OCI-LY7 (cell line): ENCODE measurements around the gene NAT9.

ENCODE experiments used
- CTCF ChIP-seq: fragments of 200-600 bp; sonication (generic); conservative IDR thresholded peaks from 2 replicates; pipeline ENCODE4 v1.5.1; 2014; ENCODE audit warnings: mild to moderate bottlenecking, antibody characterized with exemption, low read length, moderate library complexity, mixed read lengths
- EZH2phosphoT487 ChIP-seq: fragments of 200-600 bp; sonication (generic); IDR thresholded peaks from 2 replicates; pipeline ENCODE4 v1.6.1; 2018; ENCODE audit warnings: low read depth, borderline replicate concordance, mild to moderate bottlenecking, mixed run types, antibody characterized with exemption, low read length, moderate library complexity, mixed read lengths

DNA sequence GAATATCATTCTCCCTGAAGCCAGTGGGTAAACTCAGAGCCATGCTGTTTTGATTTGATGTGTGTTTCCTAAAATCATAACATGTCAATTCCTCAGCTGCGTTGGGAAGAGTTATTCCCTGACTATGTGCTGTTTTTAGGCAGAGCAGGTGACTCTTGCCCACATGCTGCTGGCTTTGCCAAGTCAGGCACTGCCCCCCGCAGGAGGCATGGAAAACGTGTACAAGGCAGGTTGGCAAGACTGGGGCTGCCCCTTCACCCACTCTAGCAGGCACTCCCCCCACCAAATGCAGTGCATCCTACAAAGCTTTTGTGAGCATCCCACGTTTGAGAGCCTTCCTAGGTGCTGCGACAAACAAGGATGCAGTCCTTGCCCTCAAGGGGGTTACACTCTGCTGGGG lies 38.3 kb upstream of the NAT9 start:
- TF ChIP-seq CTCF (0 out of 2 replicates have a peak, but pooled peaks have one; percentile 30), EZH2phosphoT487 (no peak)
